Trophoblast cell (in vitro differentiated cells and primary cell): ENCODE results near the gene CEP104.

Experiments
- DNase-seq, 2 donors: peaks; one replicate each; pipeline ENCODE4 v3.0.0-alpha.2; 2016
- H2AFZ ChIP-seq: 2 replicates; pipeline ENCODE4 v1.6.1; 2013; ENCODE audit warnings: low read length, moderate library complexity, mild to moderate bottlenecking; ENCODE audit not compliant: insufficient read depth, poor library complexity
- H2AK5ac ChIP-seq: 2 replicates; pipeline ENCODE4 v1.6.1; 2013; ENCODE audit warnings: mild to moderate bottlenecking, low read length
- H2BK120ac ChIP-seq: 2 replicates; pipeline ENCODE4 v1.6.1; 2013; ENCODE audit warnings: low read length, mild to moderate bottlenecking, moderate library complexity; ENCODE audit not compliant: insufficient read depth, poor library complexity
- H2BK12ac ChIP-seq: 2 replicates; pipeline ENCODE4 v1.6.1; 2013; ENCODE audit warnings: mild to moderate bottlenecking, low read length, moderate library complexity
- H2BK5ac ChIP-seq: 2 replicates; pipeline ENCODE4 v1.6.1; 2013; ENCODE audit warnings: low read length, low read depth, moderate library complexity, mild to moderate bottlenecking; ENCODE audit not compliant: poor library complexity
- H3K14ac ChIP-seq: 2 replicates; pipeline ENCODE4 v1.6.1; 2013; ENCODE audit warnings: mild to moderate bottlenecking, low read length
- H3K18ac ChIP-seq: 2 replicates; pipeline ENCODE4 v1.6.1; 2013; ENCODE audit warnings: mild to moderate bottlenecking, low read length
- H3K23ac ChIP-seq: 2 replicates; pipeline ENCODE4 v1.6.1; 2013; ENCODE audit warnings: low read length
- H3K27ac ChIP-seq: 2 replicates; pipeline ENCODE4 v1.5.1; 2013; ENCODE audit warnings: low read depth, mild to moderate bottlenecking, inconsistent platforms, low read length, moderate library complexity
- H3K27me3 ChIP-seq: 2 replicates; pipeline ENCODE4 v1.6.1; 2013; ENCODE audit warnings: inconsistent platforms, mild to moderate bottlenecking, low read length, moderate library complexity; ENCODE audit not compliant: insufficient read depth
- H3K36me3 ChIP-seq, 2 experiments: 1 replicate in 1 of 2; 2 replicates in 1 of 2; pipeline ENCODE4 v1.6.1; 2013; ENCODE audit warnings: low read length in 2 of 2, mild to moderate bottlenecking in 2 of 2, moderate library complexity in 1 of 2; ENCODE audit not compliant: insufficient read depth in 2 of 2, control insufficient read depth in 1 of 2
- H3K4ac ChIP-seq: 2 replicates; pipeline ENCODE4 v1.6.1; 2013; ENCODE audit warnings: low read depth, mild to moderate bottlenecking, low read length, moderate library complexity
- H3K4me1 ChIP-seq, 2 experiments: 1 replicate in 1 of 2; 2 replicates in 1 of 2; pipeline ENCODE4 v1.6.1; 2013; ENCODE audit warnings: low read length in 2 of 2, mild to moderate bottlenecking in 2 of 2, moderate library complexity in 1 of 2; ENCODE audit not compliant: insufficient read depth in 2 of 2, control insufficient read depth in 1 of 2
- H3K4me2 ChIP-seq: 2 replicates; pipeline ENCODE4 v1.6.1; 2013; ENCODE audit warnings: inconsistent platforms, mild to moderate bottlenecking, low read length, moderate library complexity
- H3K4me3 ChIP-seq: 2 replicates; pipeline ENCODE4 v1.5.1; 2013; ENCODE audit warnings: mild to moderate bottlenecking, low read depth, low read length, inconsistent platforms
- H3K79me1 ChIP-seq: one replicate; pipeline ENCODE4 v1.6.1; 2013; ENCODE audit warnings: low read length
- H3K79me2 ChIP-seq: 2 replicates; pipeline ENCODE4 v1.6.1; 2013; ENCODE audit warnings: low read length, mild to moderate bottlenecking; ENCODE audit not compliant: control insufficient read depth, insufficient read depth, poor library complexity
- H3K9ac ChIP-seq: 2 replicates; pipeline ENCODE4 v1.6.1; 2013; ENCODE audit warnings: mild to moderate bottlenecking, low read length
- H3K9me3 ChIP-seq: 2 replicates; pipeline ENCODE4 v1.6.1; 2013; ENCODE audit warnings: low read depth, mild to moderate bottlenecking, control low read depth, inconsistent platforms, low read length; ENCODE audit not compliant: insufficient read depth
- H4K12ac ChIP-seq: 2 replicates; pipeline ENCODE4 v1.6.1; 2013; ENCODE audit warnings: low read depth, mild to moderate bottlenecking, low read length, moderate library complexity
- H4K8ac ChIP-seq: 2 replicates; pipeline ENCODE4 v1.6.1; 2013; ENCODE audit warnings: low read depth, mild to moderate bottlenecking, low read length, moderate library complexity
- H4K91ac ChIP-seq: one replicate; pipeline ENCODE4 v1.6.1; 2013; ENCODE audit warnings: low read depth, mild to moderate bottlenecking, low read length, moderate library complexity
- WGBS: extraction: QIAGEN DNeasy Blood & Tissue Kit; methylation state at CpG from one replicate; pipeline ENCODE4 v1.1.7; 2013; ENCODE audit warnings: missing lambda C conversion rate; ENCODE audit not compliant: insufficient read length, insufficient coverage; ENCODE audit errors: extremely low coverage; 5-methylcytosine and 5-hydroxymethylcytosine counted together

CEP104 gene

DNA sequence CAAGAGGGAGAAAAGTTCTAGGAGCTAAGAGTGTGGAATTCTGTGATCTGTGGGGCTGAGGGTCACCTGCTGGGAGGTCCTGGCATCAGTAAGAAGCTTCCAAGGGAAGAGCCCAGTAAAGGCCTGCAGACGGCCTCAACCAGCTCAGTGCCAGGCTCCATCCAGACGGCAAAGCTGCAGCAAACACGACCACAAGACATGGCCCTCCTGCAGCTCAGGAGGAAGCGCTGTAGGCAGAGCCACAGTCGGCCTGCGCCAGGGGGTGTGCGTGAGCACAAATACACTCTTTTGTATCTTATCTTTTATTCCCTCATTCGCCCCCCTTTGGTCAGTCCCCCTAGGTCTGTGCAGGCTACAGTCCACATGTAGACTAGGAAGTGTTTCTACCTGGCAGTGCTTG is 29.7 kb upstream of the CEP104 start:
- Histone ChIP-seq H3K27ac (no peak overlapping the region), H2BK5ac (no peak overlapping the region), H3K9ac (no peak overlapping the region), H3K9me3 (no peaks in the 10 kb centered on the region), H3K79me2 (no peaks in the 10 kb centered on the region), H2AK5ac (no peak overlapping the region), H2AFZ (no peak overlapping the region), H4K91ac (no peak overlapping the region), H3K14ac (no peak overlapping the region), H3K18ac (no peak overlapping the region), H3K4ac (no peak overlapping the region), H4K12ac (no peak overlapping the region), H3K4me3 (no peak overlapping the region), H3K23ac (no peak overlapping the region), H4K8ac (no peak overlapping the region), H3K27me3 (no peaks in the 10 kb centered on the region), H3K4me2 (no peak overlapping the region), H2BK12ac (no peak overlapping the region), H3K36me3 (peaks cover 39 to 41% of the 10 kb centered on the region in 2 experiments), H2BK120ac (no peak overlapping the region), H3K4me1 (no peaks in the 10 kb centered on the region), H3K79me1 (no peaks in the 10 kb centered on the region)
- no peak for DNase-seq
- WGBS = no CpG with 5 or more reads among the region's 8 CpGs

DNA sequence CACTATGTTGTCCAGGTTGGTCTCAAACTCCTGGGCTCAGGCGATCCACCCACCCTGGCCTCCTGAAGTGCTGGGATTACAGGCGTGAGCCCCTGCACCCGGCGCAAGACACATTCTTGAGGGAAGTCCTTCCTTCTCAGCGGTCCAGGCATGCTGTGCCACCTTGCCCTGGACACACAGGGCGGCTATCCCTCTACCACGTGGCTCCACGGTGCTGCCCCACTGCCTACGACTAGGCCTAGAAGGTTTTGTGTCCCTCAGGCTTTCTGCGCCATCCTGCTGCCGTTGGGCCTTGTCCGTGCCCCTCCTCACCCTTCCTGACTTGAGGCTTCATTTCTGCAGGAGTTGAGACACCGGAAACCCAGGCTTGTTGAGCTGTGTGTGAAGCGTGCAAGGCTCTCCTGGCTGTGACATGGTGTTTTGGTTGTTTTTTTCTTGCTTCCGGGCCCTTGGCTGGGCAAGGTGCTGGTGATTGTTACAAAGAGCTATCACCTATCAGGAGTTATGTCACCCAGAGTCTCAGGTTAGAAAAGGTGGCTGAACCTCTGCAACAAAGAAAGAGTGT is 29.2 kb upstream of the CEP104 start:
- Histone ChIP-seq H3K9ac (no peak overlapping the region), H3K23ac (no peak overlapping the region), H2BK5ac (no peak overlapping the region), H3K14ac (no peak overlapping the region), H3K79me1 (no peaks in the 10 kb centered on the region), H4K91ac (no peak overlapping the region), H4K12ac (no peak overlapping the region), H2BK12ac (no peak overlapping the region), H3K36me3 (peaks cover 35 to 36% of the 10 kb centered on the region in 2 experiments), H2AFZ (no peak overlapping the region), H3K4ac (no peak overlapping the region), H3K18ac (no peak overlapping the region), H3K79me2 (no peaks in the 10 kb centered on the region), H3K9me3 (no peaks in the 10 kb centered on the region), H3K27ac (no peak overlapping the region), H3K27me3 (no peaks in the 10 kb centered on the region), H2BK120ac (no peak overlapping the region), H4K8ac (no peak overlapping the region), H3K4me2 (no peak overlapping the region), H3K4me3 (no peak overlapping the region), H2AK5ac (no peak overlapping the region), H3K4me1 (no peaks in the 10 kb centered on the region)
- DNase-seq = no peak
- no CpG with 5 or more reads among the region's 15 CpGs for WGBS

DNA sequence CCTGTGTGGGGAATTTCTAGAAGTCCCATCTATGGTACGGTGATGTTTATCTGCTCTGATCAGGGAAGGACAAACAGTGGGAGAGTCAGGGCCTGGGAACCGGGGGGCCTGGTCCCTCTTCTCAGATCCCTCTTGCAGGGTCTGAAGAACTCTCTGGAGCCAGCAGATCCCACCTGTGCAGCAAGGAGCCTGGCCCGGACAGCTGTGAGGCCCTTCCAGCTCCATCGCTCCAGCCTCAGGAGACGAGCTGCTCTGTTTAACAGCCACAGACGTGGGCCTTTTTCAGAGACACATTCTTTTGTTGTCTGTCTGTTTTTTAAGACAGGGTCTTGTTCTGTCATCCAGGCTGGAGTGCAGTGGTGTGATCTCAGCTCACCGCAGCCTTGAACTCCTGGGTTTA is 28.6 kb upstream of the CEP104 start:
- Histone ChIP-seq H2AK5ac (no peak overlapping the region), H3K4me2 (no peak overlapping the region), H3K18ac (no peak overlapping the region), H3K27ac (no peak overlapping the region), H3K14ac (no peak overlapping the region), H3K79me2 (no peaks in the 10 kb centered on the region), H2BK120ac (no peak overlapping the region), H2BK5ac (no peak overlapping the region), H3K4me1 (no peaks in the 10 kb centered on the region), H3K27me3 (no peaks in the 10 kb centered on the region), H3K4ac (no peak overlapping the region), H2BK12ac (no peak overlapping the region), H4K8ac (no peak overlapping the region), H2AFZ (no peak overlapping the region), H4K12ac (no peak overlapping the region), H3K79me1 (no peaks in the 10 kb centered on the region), H3K4me3 (no peak overlapping the region), H3K36me3 (peaks cover 31 to 33% of the 10 kb centered on the region in 2 experiments), H3K23ac (no peak overlapping the region), H4K91ac (no peak overlapping the region), H3K9me3 (no peaks in the 10 kb centered on the region), H3K9ac (no peak overlapping the region)
- no peak for DNase-seq
- no CpG with 5 or more reads among the region's 7 CpGs for WGBS

DNA sequence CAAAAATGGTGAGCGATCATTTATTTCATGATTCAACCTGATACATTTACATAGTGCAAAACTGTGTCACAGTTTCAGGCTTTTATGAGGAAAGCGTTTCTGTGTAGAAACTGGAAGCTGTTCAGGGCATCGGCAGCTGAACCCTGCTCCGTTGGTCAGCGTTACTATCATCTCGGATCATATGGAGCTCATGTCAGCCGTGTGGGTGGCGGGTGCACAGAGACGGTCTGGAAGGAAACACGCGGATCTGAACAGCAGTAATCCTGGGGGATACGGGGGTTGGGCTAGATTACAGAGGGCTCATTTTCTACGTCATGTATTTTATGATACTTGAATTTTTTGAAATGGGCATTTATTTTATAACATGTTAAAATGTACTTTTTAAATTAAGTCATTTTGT is 28.0 kb upstream of the CEP104 start:
- Histone ChIP-seq H3K79me2 (no peaks in the 10 kb centered on the region), H2BK5ac (no peak overlapping the region), H2AK5ac (no peak overlapping the region), H4K12ac (no peak overlapping the region), H3K79me1 (no peaks in the 10 kb centered on the region), H3K36me3 (peaks cover 24 to 26% of the 10 kb centered on the region in 2 experiments), H3K9ac (no peak overlapping the region), H2BK120ac (no peak overlapping the region), H3K9me3 (no peaks in the 10 kb centered on the region), H4K91ac (no peak overlapping the region), H3K4me3 (no peak overlapping the region), H3K4me2 (no peak overlapping the region), H2AFZ (no peak overlapping the region), H3K4me1 (no peaks in the 10 kb centered on the region), H3K4ac (no peak overlapping the region), H3K18ac (no peak overlapping the region), H3K14ac (no peak overlapping the region), H3K27ac (no peak overlapping the region), H2BK12ac (no peak overlapping the region), H4K8ac (no peak overlapping the region), H3K23ac (no peak overlapping the region), H3K27me3 (no peaks in the 10 kb centered on the region)
- WGBS = no CpG with 5 or more reads among the region's 13 CpGs
- no peak for DNase-seq
